NT2/D1 (cell line): ENCODE measurements around the gene VSTM1.

Experiments
- DNase-seq: peaks from one replicate; pipeline ENCODE4 v3.0.0-alpha.2; 2011; ENCODE audit warnings: low read depth, low spot score
- H3K27me3 ChIP-seq: 2 replicates; pipeline ENCODE4 v1.6.0; 2011; ENCODE audit warnings: mild to moderate bottlenecking; ENCODE audit not compliant: insufficient read length, insufficient read depth
- H3K36me3 ChIP-seq: 2 replicates; pipeline ENCODE4 v1.6.1; 2011; ENCODE audit warnings: mild to moderate bottlenecking, low read length, mixed read lengths; ENCODE audit not compliant: insufficient read depth, insufficient read length
- H3K4me1 ChIP-seq: 2 replicates; pipeline ENCODE4 v1.5.1; 2011; ENCODE audit not compliant: insufficient read depth, insufficient read length
- H3K4me3 ChIP-seq: 2 replicates; pipeline ENCODE4 v1.5.1; 2011; ENCODE audit warnings: low read depth; ENCODE audit not compliant: insufficient read length
- H3K9ac ChIP-seq: 2 replicates; pipeline ENCODE4 v1.6.0; 2011; ENCODE audit warnings: low read depth; ENCODE audit not compliant: insufficient read length
- H3K9me3 ChIP-seq: 2 replicates; pipeline ENCODE4 v1.5.1; 2011; ENCODE audit warnings: mild to moderate bottlenecking, low read length; ENCODE audit not compliant: insufficient read depth
- SUZ12 ChIP-seq: IDR thresholded peaks from 2 replicates; pipeline ENCODE4 v1.6.1; 2011; ENCODE audit not compliant: insufficient read length, insufficient read depth; ENCODE audit errors: extremely low read depth
- YY1 ChIP-seq: IDR thresholded peaks from 2 replicates; pipeline ENCODE4 v1.6.1; 2011; ENCODE audit not compliant: insufficient read length, insufficient read depth
- ZNF274 ChIP-seq: IDR thresholded peaks from 2 replicates; pipeline ENCODE4 v1.6.1; 2011; ENCODE audit warnings: mild to moderate bottlenecking, low read depth, low read length

Gene VSTM1

DNA sequence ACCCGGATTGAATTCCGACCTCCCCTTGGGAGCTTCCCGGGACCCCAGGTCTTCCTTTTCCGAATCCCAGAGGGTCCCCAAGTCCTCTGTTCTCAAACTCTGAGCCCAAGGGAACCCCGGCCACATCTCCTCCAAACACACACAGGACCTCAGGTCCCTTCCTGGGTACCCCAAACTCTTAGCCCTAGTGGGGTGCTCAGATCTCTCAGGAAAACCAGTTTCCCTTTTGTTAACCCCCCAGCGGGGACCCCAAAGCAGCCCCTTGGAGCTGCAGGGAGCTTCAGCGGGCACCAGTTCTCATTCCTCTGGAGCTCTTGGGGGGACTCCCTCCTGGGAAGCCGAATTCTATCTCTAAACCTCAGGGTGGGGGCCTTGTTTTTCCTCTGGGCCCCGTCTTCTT is 71.5 kb downstream of the VSTM1 start:
- Histone ChIP-seq H3K9me3 (no peaks in the 10 kb centered on the region), H3K9ac (peak overlapping the region; percentile 80), H3K4me3 (no peak overlapping the region), H3K4me1 (peaks cover 11% of the 10 kb centered on the region), H3K27me3 (peaks cover 41% of the 10 kb centered on the region), H3K36me3 (no peaks in the 10 kb centered on the region)
- DNase-seq: no peak
- no peak for TF ChIP-seq ZNF274
- no peak for TF ChIP-seq YY1
- TF ChIP-seq SUZ12: no peak

DNA sequence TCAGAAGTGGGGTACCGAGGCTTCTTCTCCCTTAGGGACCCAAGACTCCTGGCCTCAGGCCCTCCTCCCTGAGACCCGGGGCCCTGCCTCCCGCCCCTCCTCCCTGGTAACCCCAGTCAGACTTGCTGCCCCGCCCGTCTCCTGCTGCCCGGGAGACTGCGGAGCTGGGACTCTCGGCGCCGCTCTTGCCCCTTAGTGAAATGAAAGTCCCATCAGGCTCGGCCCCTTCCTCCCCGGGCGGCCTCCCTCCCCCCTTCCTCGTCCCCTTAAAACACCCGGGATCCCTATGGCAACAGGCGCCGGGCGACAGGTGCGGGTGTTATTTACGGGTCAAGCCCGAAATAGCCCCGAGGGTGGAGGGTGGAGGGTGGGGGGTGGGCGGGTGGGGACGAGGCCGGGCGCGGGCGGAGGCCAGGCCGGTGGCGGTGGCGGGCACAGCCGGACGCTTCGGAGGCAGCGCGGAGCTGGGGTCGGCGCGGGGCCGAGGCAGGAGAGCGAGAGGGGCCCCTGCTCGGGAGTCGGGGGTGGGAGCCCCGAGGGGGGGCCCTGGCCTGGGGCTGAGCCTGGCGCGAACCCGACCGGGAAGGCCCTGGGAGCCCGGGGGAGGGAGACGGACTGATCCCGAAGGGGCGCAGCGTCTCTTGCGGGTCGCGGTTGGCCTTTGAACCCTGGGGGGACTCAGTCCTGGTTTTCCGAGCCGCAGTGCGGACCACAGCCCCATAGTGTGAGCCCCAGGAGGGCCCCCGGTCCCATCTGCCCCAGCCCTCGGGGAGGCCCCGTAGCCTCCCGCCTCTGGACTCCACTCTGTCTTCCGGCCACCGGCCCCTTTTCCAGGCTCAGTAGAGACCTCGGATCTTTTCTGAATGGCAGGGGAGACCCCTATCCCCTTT is 72.2 kb downstream of the VSTM1 start, which contains the start of gene CACNG6:
CACNG6 (plus strand) TSS at position 414 of the 890 bp plus-strand sequence. CDS start 1,241 bp downstream, outside the sequence.
- Histone ChIP-seq H3K9ac (peak within 1 kb of the TSS; percentile 80), H3K9me3 (no peaks in the 10 kb centered on the region), H3K36me3 (no peaks in the 10 kb centered on the region), H3K4me3 (peak within 1 kb of the TSS; percentile 32), H3K4me1 (peaks cover 11% of the 10 kb centered on the region), H3K27me3 (peaks cover 40% of the 10 kb centered on the region)
- TF ChIP-seq YY1 (no peak), SUZ12 (no peak), ZNF274 (no peak)
- no peak for DNase-seq
